ENCODE results near the gene NCCRP1.

Gene NCCRP1

GRCh38 chr19:39174142-39174541, 22.6 kb upstream of the NCCRP1 start:
- Histone ChIP-seq H3K79me2 (ENCODE audit: control insufficient read depth, low read length) (no peaks in the 10 kb centered on the region), H3F3A (ENCODE audit: control insufficient read depth, insufficient read depth) (no peaks in the 10 kb centered on the region), H3K27me3 (ENCODE audit: control insufficient read depth, low read length) (no peaks in the 10 kb centered on the region), H3K4me2 (ENCODE audit: low read length) (no peak overlapping the region), H3K4me3 (ENCODE audit: low read length) (no peak overlapping the region), H3K9me2 (replicated peaks; ENCODE audit: control insufficient read depth, low read length) (no peaks in the 10 kb centered on the region), H3K27ac (ENCODE audit: low read depth, low read length) (no peak overlapping the region), H4K20me1 (ENCODE audit: control insufficient read depth, insufficient read depth, low read depth, low read length) (no peaks in the 10 kb centered on the region), H3K4me1 (ENCODE audit: control insufficient read depth, low read length) (no peaks in the 10 kb centered on the region), H3K36me3 (ENCODE audit: control insufficient read depth, low read length) (no peaks in the 10 kb centered on the region), H3K9me3 (ENCODE audit: control insufficient read depth, insufficient read depth, low read length) (no peaks in the 10 kb centered on the region)
- TF ChIP-seq CTCF (IDR thresholded peaks at IDR 0.05; ENCODE audit: low read depth, low read length, poor library complexity, severe bottlenecking): no peak

- Histone ChIP-seq H3K9me3 (ENCODE audit: control insufficient read depth, insufficient read depth, low read length) (no peaks in the 10 kb centered on the region), H3K9me2 (replicated peaks; ENCODE audit: control insufficient read depth, low read length) (no peaks in the 10 kb centered on the region), H3K79me2 (ENCODE audit: control insufficient read depth, low read length) (no peaks in the 10 kb centered on the region), H3F3A (ENCODE audit: control insufficient read depth, insufficient read depth) (no peaks in the 10 kb centered on the region), H3K4me2 (ENCODE audit: low read length) (no peak overlapping the region), H3K27me3 (ENCODE audit: control insufficient read depth, low read length) (no peaks in the 10 kb centered on the region), H3K27ac (ENCODE audit: low read depth, low read length) (no peak overlapping the region), H4K20me1 (ENCODE audit: control insufficient read depth, insufficient read depth, low read depth, low read length) (no peaks in the 10 kb centered on the region), H3K4me3 (ENCODE audit: low read length) (no peak overlapping the region), H3K4me1 (ENCODE audit: control insufficient read depth, low read length) (no peaks in the 10 kb centered on the region), H3K36me3 (ENCODE audit: control insufficient read depth, low read length) (no peaks in the 10 kb centered on the region)
- TF ChIP-seq CTCF (IDR thresholded peaks at IDR 0.05; ENCODE audit: low read depth, low read length, poor library complexity, severe bottlenecking) (no peak), EZH2phosphoT487 (IDR thresholded peaks at IDR 0.05; ENCODE audit: borderline replicate concordance, low read length) (no peak)
Measured at GRCh38 chr19:39174558-39175544, 21.9 kb upstream of the NCCRP1 start.

- Histone ChIP-seq H3K4me1 (ENCODE audit: control insufficient read depth, low read length) (no peaks in the 10 kb centered on the region), H3K9me3 (ENCODE audit: control insufficient read depth, insufficient read depth, low read length) (no peaks in the 10 kb centered on the region), H3K4me2 (ENCODE audit: low read length) (no peak overlapping the region), H3K79me2 (ENCODE audit: control insufficient read depth, low read length) (no peaks in the 10 kb centered on the region), H3K27ac (ENCODE audit: low read depth, low read length) (no peak overlapping the region), H3K4me3 (ENCODE audit: low read length) (no peak overlapping the region), H3F3A (ENCODE audit: control insufficient read depth, insufficient read depth) (no peaks in the 10 kb centered on the region), H3K27me3 (ENCODE audit: control insufficient read depth, low read length) (no peaks in the 10 kb centered on the region), H4K20me1 (ENCODE audit: control insufficient read depth, insufficient read depth, low read depth, low read length) (no peaks in the 10 kb centered on the region), H3K9me2 (replicated peaks; ENCODE audit: control insufficient read depth, low read length) (no peaks in the 10 kb centered on the region), H3K36me3 (ENCODE audit: control insufficient read depth, low read length) (no peaks in the 10 kb centered on the region)
- no peak for TF ChIP-seq EZH2phosphoT487 (IDR thresholded peaks at IDR 0.05; ENCODE audit: borderline replicate concordance, low read length)
- TF ChIP-seq CTCF (IDR thresholded peaks at IDR 0.05; ENCODE audit: low read depth, low read length, poor library complexity, severe bottlenecking): no peak
Measured at GRCh38 chr19:39175564-39175963, 21.2 kb upstream of the NCCRP1 start.
